OCI-LY7 (cell line): ENCODE data around the gene CLVS2. TPM values are rescaled to one million over a fixed set of nuclear protein-coding genes. Genes with fewer than 3 reads are reported as not detected.

Source experiments
- BruUV-seq: library from RNA; stranded (reverse); fragments of 400-500 nt; replicated peaks from 2 replicates; lab custom pipeline; 2021; lab: Mats Ljungman, UMichigan
- CTCF ChIA-PET: fragments of 300-600 bp; sonication (Branson Sonifier 250); formaldehyde crosslinking; loops from one replicate; lab custom pipeline; 2022; ENCODE audit warnings: antibody characterized with exemption; ENCODE audit not compliant: unreplicated experiment; lab: Charles Lee
- POLR2A ChIA-PET: fragments of 300-600 bp; sonication (Branson Sonifier 250); formaldehyde crosslinking; loops from one replicate; lab custom pipeline; 2022; ENCODE audit warnings: antibody characterized with exemption; lab: Charles Lee
- DNase-seq: peaks from one replicate; pipeline ENCODE4 v3.0.0-alpha.2; 2015; ENCODE audit warnings: low spot score
- H2AFZ ChIP-seq: fragments of 200-600 bp; sonication (generic), shearing (Covaris generic); 2 replicates; pipeline ENCODE4 v1.6.1; 2014; ENCODE audit warnings: mild to moderate bottlenecking, antibody characterized with exemption, low read length, moderate library complexity
- H3K27ac ChIP-seq: fragments of 200-600 bp; sonication (generic); 2 replicates; pipeline ENCODE4 v1.5.1; 2014; ENCODE audit warnings: mixed run types, low read depth, mild to moderate bottlenecking, moderate library complexity, low read length, inconsistent platforms; ENCODE audit not compliant: poor library complexity, severe bottlenecking
- H3K36me3 ChIP-seq: fragments of 200-600 bp; sonication (generic); 2 replicates; pipeline ENCODE4 v1.6.1; 2014; ENCODE audit warnings: mild to moderate bottlenecking, antibody characterized with exemption, low read length, moderate library complexity, mixed read lengths; ENCODE audit not compliant: insufficient read depth
- H3K4me1 ChIP-seq: fragments of 200-600 bp; sonication (generic); 2 replicates; pipeline ENCODE4 v1.5.1; 2014; ENCODE audit warnings: mild to moderate bottlenecking, low read length; ENCODE audit not compliant: insufficient read depth, poor library complexity, severe bottlenecking
- H3K4me2 ChIP-seq: fragments of 200-600 bp; sonication (generic); 2 replicates; pipeline ENCODE4 v1.6.1; 2014; ENCODE audit warnings: mild to moderate bottlenecking, low read length
- H3K4me3 ChIP-seq: fragments of 200-600 bp; sonication (generic); 2 replicates; pipeline ENCODE4 v1.5.1; 2014; ENCODE audit warnings: mild to moderate bottlenecking, low read depth, low read length; ENCODE audit not compliant: poor library complexity, severe bottlenecking
- H3K79me2 ChIP-seq: fragments of 200-600 bp; sonication (generic); 2 replicates; pipeline ENCODE4 v1.6.1; 2016; ENCODE audit warnings: low read depth, mild to moderate bottlenecking, low read length, moderate library complexity, mixed read lengths; ENCODE audit not compliant: insufficient read depth
- H3K9me2 ChIP-seq: fragments of 200-600 bp; sonication (generic); 2 replicates; pipeline ENCODE4 v1.6.1; 2016; ENCODE audit warnings: mild to moderate bottlenecking, low read length, mixed read lengths; ENCODE audit not compliant: insufficient read depth
- H3K9me3 ChIP-seq: fragments of 200-600 bp; sonication (generic); 2 replicates; pipeline ENCODE4 v1.6.1; 2014; ENCODE audit warnings: mild to moderate bottlenecking, mixed run types, low read length, mixed read lengths
- H4K20me1 ChIP-seq: fragments of 200-600 bp; sonication (generic); 2 replicates; pipeline ENCODE4 v1.6.1; 2014; ENCODE audit warnings: mild to moderate bottlenecking, antibody characterized with exemption, low read length, moderate library complexity, mixed read lengths; ENCODE audit not compliant: insufficient read depth
- EZH2phosphoT487 ChIP-seq: fragments of 200-600 bp; sonication (generic); IDR thresholded peaks from 2 replicates; pipeline ENCODE4 v1.6.1; 2018; ENCODE audit warnings: low read depth, borderline replicate concordance, mild to moderate bottlenecking, mixed run types, antibody characterized with exemption, low read length, moderate library complexity, mixed read lengths
- intact Hi-C: fragments of 100-400 bp; cut with micrococcal nuclease; formaldehyde crosslinking; loops from one replicate; pipeline ENCODE4 v1.10.0; 2022; ENCODE audit not compliant: unreplicated experiment
- total RNA-seq, 2 experiments: library from RNA; depleted of rRNA in 1 of 2; stranded (reverse); fragments of >200 nt in 1 of 2; shearing (Covaris generic) in 1 of 2; gene quantifications; 2 replicates each; pipeline ENCODE4 v1.2.3, GENCODE V29; 2014 to 2022
- TF ChIP-seq, protein P1 (sequence below): fragments of 200-600 bp; sonication (generic); conservative IDR thresholded peaks from 2 replicates; pipeline ENCODE4 v1.5.1; 2014; ENCODE audit warnings: mild to moderate bottlenecking, antibody characterized with exemption, low read length, moderate library complexity, mixed read lengths

The CLVS2 gene
- total RNA-seq, 2 experiments from 2014 or later, result not detected

GRCh38 chr6:122996794-122997505 lies 915 bp downstream of the CLVS2 start:
- intact Hi-C loops, result no loop called here
- H3K79me2 ChIP-seq, result no peaks in the 10 kb centered on the region
- POLR2A ChIA-PET, result no interaction called here
- BruUV-seq, result no TSS peak
- H3K9me3 ChIP-seq, result no peaks in the 10 kb centered on the region
- CTCF ChIA-PET, result interaction anchor here (0.6 kb wide), 1 partner anchor 79 kb away, joined by 4 read pairs; no protein-coding TSS in a partner anchor
- no peaks in the 10 kb centered on the region for H3K4me1 ChIP-seq
- no peak overlapping the region for H3K4me3 ChIP-seq
- TF ChIP-seq, protein P1, sequence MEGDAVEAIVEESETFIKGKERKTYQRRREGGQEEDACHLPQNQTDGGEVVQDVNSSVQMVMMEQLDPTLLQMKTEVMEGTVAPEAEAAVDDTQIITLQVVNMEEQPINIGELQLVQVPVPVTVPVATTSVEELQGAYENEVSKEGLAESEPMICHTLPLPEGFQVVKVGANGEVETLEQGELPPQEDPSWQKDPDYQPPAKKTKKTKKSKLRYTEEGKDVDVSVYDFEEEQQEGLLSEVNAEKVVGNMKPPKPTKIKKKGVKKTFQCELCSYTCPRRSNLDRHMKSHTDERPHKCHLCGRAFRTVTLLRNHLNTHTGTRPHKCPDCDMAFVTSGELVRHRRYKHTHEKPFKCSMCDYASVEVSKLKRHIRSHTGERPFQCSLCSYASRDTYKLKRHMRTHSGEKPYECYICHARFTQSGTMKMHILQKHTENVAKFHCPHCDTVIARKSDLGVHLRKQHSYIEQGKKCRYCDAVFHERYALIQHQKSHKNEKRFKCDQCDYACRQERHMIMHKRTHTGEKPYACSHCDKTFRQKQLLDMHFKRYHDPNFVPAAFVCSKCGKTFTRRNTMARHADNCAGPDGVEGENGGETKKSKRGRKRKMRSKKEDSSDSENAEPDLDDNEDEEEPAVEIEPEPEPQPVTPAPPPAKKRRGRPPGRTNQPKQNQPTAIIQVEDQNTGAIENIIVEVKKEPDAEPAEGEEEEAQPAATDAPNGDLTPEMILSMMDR, result no peak
- TF ChIP-seq EZH2phosphoT487, result no peak
- H3K36me3 ChIP-seq, result no peaks in the 10 kb centered on the region
- H2AFZ ChIP-seq, result no peak overlapping the region
- H3K9me2 ChIP-seq, result no peaks in the 10 kb centered on the region
- H3K27ac ChIP-seq, result no peak overlapping the region
- no peak for DNase-seq
- H3K4me2 ChIP-seq, result no peak overlapping the region
- H4K20me1 ChIP-seq, result no peaks in the 10 kb centered on the region

GRCh38 chr6:122997541-122998150 lies 1.6 kb downstream of the CLVS2 start:
- Histone ChIP-seq H3K9me3 (no peaks in the 10 kb centered on the region), H3K79me2 (no peaks in the 10 kb centered on the region), H3K36me3 (no peaks in the 10 kb centered on the region), H4K20me1 (no peaks in the 10 kb centered on the region), H3K27ac (no peak overlapping the region), H2AFZ (no peak overlapping the region), H3K4me3 (no peak overlapping the region), H3K4me1 (no peaks in the 10 kb centered on the region), H3K4me2 (no peak overlapping the region), H3K9me2 (no peaks in the 10 kb centered on the region)
- ChIA-PET CTCF (no interaction called here), POLR2A (no interaction called here)
- DNase-seq, result no peak
- no TSS peak for BruUV-seq
- intact Hi-C loops, result no loop called here
- TF ChIP-seq EZH2phosphoT487, result no peak
- TF ChIP-seq, protein P1, result no peak
